IPS-NIHi11 (cell line): ENCODE results near the gene ZNF91.
"Not testable (repeated sequence)": the region's sequence is repeated elsewhere in the genome, so short reads cannot be mapped to it uniquely, and the experiment has no call there.

Source experiments
- DNase-seq: peaks from one replicate; pipeline ENCODE4 v3.0.0; 2012; ENCODE audit warnings: mixed read lengths, low spot score

The ZNF91 gene

DNA sequence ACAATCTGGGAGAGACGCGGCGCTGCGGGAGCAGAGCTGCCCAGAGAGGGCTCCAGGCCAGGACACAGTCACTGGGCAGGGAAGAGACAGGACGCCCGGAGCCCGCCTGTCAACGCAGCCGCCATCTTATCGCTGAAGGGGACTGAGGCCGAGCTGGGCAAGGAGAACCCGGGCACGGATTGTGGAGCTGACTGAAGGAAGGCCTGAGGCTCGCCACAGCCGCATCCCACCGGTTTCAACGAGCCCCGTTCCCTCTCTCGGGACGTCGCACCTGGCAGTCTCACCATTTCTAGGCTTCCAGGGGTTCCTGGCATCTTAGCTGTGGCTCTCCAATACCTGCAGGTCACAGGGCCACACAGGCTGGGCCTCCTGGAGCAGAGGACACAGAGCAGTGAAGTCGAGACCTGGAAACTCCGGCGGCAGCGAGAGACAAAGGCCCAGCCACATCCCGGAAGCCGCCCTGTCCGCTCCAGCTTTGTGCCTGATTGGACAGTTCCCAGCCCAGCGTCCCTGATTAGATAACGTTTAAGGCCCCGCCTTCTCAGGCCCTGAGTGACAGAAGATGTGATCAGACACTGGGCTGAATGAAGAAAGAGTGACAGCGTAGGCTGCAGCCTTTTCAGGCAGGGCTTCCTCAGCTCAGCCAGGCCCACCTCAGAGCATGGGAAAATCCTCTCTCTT is at the start of gene ZNF91:
TSS of gene ZNF91 (minus strand) at position 431 of the 681 bp plus-strand sequence. CDS start at position 314, 117 bp downstream.
- DNase-seq: peak; percentile 78

GRCh38 chr19:23440791-23441190 is 45.5 kb upstream of the ZNF91 start:
- peak; percentile 16 for DNase-seq

DNA sequence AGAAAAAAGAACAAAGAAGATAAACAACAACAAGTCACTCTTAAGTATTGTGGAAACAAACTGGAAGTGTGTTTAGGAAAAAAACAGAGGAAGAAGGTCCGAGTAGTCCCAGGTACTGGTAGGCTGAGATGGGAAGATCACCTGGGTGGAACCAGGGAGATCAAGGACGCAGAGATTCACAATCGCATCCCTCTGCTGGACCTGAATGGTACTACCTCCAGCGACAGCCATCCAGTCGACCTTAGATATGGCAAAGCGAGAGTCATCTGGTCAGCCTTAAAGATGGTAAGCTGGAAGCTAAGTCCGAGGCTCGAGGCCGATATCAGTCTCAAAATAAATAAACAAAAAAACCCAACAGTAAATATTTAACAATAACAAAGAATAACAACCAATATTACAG is 44.9 kb upstream of the ZNF91 start:
- DNase-seq: peak; percentile 21

GRCh38 chr19:23439623-23440022 is 44.4 kb upstream of the ZNF91 start:
- no peak for DNase-seq

GRCh38 chr19:23437901-23438300 is 42.6 kb upstream of the ZNF91 start:
- DNase-seq: no peak

DNA sequence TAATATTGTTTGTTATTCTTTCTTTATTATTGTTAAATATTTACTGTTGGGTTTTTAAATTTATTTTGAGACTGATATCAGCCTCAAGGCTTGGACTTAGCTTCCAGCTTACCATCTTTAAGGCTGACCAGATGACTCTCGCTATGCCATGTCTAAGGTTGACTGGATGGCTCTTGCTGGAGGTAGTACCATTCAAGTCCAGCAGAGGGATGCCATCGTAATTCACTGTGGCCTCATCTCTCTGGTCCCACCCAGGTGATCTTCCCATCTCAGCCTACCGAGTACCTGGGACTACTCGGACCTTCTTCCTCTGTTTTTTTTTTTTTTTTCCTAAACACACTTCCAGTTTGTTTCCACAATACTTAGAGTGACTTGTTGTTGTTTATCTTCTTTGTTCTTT is 41.7 kb upstream of the ZNF91 start:
- no peak for DNase-seq

GRCh38 chr19:23436318-23436717 is 41.0 kb upstream of the ZNF91 start:
- DNase-seq: no peak

DNA sequence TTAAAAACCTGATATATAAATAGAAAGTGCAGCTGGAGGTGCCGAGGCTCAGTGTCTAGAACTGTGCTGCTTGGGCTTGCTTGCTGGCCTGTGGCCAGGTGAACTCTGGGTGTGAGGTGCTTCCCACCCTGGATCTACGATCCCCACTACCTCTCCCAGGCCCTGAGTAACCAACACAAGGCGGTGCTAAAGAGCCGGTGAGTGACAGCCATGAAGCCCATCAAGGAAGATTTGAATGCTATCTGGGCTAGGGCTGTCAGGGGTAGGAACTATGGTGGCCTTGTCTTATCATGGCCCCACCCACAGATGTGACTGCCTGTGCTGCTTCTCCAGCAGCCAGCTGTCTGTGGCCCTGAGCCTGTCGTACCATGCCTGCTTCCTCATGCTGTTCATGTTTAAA is 25.6 kb upstream of the ZNF91 start:
- no peak for DNase-seq

- DNase-seq: not testable (repeated sequence)
Measured at GRCh38 chr19:23419261-23419660, 24.0 kb upstream of the ZNF91 start.

DNA sequence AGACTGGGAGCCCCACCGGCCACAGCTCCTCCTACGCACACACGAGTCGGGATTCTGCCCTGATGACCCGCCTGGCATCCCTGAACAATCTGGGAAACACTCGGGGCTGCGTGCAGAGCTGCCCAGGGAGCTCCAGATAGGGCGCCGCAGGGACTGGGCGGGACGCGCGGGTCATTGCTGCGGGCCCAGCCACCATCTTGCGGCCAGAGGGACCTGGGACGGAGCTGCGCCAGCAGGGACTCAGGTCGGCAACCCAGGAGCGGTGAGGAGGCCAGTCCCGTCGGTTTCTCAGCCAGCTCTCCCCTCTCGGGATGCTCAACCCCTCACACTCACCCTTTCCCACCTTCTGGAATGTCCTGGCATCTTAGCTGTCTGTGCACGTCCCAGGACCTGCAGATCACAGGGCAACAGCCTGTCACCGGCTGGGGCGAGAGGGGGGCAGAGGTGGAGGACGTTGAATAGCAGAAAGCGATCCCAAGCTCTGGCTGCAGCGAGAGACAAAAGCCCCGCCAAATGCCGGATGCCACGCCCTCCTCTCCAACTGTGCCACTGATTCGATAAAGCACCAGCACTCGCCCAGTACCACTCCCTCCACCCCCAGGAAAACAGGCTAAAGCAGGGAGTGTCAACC is 20.4 kb upstream of the ZNF91 start:
- DNase-seq: peak; percentile 79

- no peak for DNase-seq
Measured at GRCh38 chr19:23415034-23415433, 19.8 kb upstream of the ZNF91 start.

DNA sequence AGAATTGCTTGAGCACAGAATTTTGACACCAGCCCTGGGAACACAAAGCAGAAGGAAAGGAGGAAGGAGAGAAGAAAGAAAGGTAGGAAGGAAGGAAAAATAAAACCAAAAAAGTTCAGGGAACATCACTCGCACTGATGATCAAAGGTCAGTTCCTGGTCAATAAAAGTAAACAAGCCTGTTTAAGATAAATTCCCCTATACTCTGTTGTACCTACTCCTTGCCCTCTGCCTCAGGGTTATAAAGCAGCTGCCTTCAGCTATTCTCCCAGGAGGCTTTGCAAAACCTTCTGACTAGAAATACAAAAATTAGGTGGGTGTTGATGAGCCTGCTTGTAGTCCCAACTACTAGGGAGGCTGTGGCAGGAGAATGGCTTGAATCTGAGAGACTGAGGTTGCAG is 14.9 kb upstream of the ZNF91 start:
- DNase-seq: no peak

DNA sequence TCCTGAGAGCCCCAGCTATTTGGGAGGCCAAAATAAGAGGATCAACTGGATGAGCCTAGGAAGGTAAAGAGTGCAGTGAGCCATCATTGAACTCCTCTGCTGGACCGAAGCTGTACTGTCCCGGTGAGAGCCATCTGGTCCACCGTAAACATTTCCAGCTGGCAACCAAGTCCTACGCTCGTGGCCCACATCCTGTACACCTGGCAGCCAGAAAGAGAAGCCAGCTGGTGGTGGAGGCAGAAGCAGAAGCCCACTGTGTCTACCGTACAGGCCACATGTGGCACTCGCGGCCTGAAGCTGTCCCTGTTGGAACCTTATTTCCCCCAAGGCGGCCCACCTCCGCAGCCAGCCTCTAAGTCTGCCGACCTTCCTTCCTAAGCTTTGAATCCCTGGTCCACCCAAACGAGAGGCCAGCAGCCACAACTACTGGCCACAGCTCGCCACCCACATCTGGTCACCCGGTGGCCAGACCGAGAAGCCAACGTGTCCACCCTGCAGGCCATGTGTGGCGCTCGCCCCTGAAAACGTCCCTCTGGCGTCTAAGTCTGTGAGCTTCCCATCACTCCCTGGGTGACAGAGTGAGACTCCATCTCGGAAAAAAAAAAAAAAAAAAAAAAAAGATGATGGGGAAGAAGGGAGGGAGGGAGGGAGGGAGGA is 14.2 kb upstream of the ZNF91 start:
- no peak for DNase-seq

- no peak for DNase-seq
Measured at GRCh38 chr19:23407616-23408133, 12.4 kb upstream of the ZNF91 start.

DNA sequence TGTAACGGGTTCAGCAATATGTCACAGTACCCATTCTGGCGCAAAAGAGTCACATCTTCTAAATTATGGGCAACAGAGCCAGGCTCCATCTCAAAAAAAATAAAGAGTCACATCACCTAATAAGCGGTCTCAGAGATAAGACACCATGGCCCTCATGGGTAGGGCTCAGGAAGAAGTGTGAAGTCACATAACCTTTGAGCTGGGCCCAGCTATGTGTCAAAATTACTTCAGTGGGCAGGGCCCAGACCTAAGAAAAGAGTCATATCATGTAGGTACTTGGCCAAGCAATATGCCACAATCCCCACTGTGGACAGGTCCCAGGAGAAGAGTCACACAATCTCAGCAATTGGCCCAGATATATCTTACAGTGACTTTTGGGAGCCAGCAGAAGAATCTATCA is 11.4 kb upstream of the ZNF91 start:
- no peak for DNase-seq

DNA sequence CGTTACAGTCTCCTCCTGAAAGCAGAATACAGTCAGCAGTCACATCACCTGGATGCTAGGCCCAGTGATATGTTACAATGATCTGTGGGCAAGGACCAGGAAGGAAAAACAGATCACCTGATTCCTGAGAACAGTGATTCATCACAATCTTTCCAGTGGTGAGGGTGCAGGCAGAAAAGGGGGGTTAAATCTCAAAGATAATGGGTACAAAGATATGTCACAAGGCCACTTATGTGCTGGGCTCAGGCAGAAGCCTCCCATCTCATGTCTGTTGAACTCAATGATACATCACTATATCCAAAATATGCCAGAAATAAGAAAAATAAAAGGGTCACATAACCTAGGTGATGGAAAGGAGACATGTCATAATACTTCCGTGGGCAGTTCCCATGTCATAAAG is 10.8 kb upstream of the ZNF91 start:
- DNase-seq: no peak

GRCh38 chr19:23404676-23405075 is 9.4 kb upstream of the ZNF91 start:
- DNase-seq: no peak

- peak; percentile 32 for DNase-seq
Measured at GRCh38 chr19:23403581-23404324, 8.5 kb upstream of the ZNF91 start.

GRCh38 chr19:23403052-23403451 is 7.8 kb upstream of the ZNF91 start:
- no peak for DNase-seq

DNA sequence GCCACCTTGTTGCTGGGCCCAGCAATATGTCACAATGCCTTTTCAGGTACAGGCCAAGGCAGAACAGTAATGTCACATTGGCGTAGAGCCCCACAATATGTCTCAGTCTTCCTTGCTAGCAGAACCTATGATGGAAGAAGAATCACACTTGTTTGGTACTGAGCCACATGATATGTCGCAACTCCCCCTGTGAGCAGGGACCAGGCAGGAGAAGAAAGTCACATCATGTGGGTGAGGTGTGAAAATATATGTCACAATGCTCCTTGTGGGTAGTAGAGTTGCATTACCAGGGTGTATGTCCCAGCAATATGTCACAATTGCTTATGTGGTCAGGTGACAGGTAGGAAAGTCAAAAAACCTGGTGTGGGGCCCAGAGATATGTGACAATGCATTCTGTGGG is 7.1 kb upstream of the ZNF91 start:
- DNase-seq: no peak

GRCh38 chr19:23401086-23401610 is 5.9 kb upstream of the ZNF91 start:
- no peak for DNase-seq

DNA sequence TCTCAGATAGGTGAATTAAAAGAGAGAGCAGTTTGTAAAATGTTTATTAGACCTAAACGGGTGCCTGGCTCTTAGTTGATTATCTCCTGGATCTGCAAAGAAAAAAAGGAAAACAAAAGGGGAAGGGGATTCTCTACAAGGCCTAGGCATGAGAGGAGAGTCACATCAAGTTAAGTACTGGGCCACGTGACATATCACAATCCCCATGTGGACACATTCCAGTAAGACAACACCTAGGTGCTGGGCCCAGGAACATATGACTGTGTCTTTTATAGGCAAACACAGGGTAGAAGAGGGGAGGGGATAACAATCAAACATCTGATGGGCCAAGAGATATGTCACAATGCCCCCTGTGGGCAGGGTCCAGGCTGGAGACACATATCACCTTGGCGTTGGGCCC is 4.2 kb upstream of the ZNF91 start:
- no peak for DNase-seq
